ENCODE data around the gene RASAL3.

DNA sequence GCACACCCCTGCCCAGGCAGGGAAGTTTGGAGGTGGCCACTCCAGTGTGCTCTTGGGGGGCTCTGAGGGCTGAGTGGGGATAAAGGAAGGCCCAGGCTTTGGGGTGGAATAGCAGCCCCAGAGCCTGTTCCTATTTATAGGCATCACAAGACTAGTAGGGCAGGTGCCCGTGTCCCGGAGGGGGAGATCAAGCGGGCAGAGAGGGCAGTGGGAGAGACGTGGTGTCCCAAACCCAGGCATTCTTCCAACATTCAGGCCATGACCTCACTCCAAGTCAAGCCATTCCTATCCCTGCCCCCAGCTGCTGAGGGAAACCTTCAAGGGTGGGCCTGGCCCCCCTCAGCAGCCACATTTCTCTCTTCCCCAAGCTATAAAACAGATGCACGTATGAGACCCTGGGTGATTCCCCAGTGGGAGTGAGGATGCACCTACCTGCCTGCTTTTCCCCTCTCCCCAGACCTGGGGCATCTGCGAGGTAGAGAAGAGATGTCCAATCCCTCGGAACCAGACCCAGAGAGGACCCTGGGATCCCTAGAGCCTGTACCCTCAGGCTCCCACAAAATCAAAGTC, 18.5 kb downstream of the RASAL3 start:
- no peak for TF ChIP-seq POLR2A (IDR thresholded peaks at IDR 0.05; ENCODE audit: low read depth, low read length)
- TF ChIP-seq PAX5 (IDR thresholded peaks at IDR 0.05; ENCODE audit: insufficient read depth, low read length, severe bottlenecking): no peak
- TF ChIP-seq SPI1 (IDR thresholded peaks at IDR 0.05; ENCODE audit: low read depth, low read length): no peak
